HG03354 (cell line): ENCODE measurements around the gene VWA5B1.

ENCODE experiments used
- ATAC-seq: cut with Tn5 transposase; IDR thresholded peaks from one replicate; pipeline ENCODE4 v1.9.1; 2021; ENCODE audit warnings: mild to moderate bottlenecking; ENCODE audit not compliant: unreplicated experiment, poor library complexity, severe bottlenecking

The VWA5B1 gene

DNA sequence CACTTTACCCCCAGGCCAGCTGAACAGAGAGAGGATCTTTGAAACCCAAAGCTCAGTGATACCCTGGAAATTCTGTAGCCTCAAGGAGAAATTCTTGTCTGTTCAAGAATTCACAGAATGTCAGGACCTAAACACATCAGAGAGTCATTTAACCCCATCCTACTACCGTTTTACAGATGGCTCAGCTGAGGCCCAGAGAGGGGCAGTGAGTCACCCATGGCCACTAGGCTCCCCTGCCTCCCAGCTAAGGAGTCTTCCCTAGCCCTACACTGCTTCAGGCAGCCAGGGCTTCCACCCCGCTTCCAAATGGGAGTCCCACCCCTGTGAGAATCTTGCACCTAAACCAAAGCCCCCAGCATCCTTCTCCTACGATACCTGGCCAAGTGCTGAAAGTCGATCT, 28.3 kb downstream of the VWA5B1 start:
- ATAC-seq = no peak

DNA sequence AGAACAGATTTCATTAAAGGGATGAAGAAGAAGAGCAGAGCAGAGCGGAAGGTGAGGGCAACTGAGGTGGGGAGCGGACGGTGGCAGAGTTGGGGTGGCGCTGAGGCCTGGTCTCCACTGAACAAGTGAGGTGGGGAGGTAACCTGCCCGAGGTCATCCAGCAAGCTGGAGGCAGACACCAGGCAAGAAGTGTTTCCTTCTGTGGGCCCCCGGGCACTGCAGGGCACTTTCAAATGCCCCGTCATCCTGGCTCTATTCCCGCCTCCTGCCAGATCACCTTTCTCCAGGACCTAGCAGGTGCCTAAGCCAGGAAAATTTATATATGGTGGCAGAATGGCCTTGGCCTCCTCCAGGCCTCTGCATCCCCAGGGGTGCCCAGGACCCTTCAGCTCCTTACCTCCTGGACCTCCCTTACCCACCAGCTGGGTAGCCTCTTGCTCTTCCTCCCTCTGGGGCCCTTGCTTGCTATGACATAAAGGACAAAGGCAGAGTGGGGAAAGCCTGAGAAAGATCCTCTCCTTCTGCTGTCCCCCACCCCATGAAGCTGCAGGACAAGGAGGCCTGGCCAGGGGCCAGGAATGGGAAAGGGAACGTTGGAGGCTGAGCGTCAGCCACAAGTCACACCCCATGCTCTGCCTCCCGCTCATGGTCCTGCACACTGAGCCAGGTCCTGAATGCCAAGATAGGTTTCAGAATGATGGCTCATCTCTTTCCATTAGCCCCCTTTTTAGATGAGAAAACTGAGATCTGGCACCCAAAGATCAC, 29.0 kb downstream of the VWA5B1 start:
- no peak for ATAC-seq

DNA sequence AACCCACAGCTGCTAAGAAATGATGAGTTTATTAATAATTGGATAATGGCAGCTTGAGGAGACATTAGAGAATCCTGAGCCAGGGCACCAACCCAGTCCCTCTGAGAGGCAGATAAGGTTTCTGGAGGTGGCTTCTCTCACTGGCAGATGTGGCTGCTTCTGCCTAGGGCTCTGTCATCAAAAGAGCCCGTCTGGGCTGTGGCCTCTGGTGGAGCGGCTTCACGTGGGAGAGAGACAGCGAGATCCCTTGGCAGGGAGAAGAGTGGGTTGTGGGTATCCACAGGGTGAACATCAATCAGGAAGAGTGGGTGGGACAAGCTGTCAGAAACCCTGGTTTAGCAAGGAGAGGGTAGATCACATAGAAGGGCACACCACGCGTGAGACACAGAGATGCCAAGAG, 30.0 kb downstream of the VWA5B1 start:
- no peak for ATAC-seq

DNA sequence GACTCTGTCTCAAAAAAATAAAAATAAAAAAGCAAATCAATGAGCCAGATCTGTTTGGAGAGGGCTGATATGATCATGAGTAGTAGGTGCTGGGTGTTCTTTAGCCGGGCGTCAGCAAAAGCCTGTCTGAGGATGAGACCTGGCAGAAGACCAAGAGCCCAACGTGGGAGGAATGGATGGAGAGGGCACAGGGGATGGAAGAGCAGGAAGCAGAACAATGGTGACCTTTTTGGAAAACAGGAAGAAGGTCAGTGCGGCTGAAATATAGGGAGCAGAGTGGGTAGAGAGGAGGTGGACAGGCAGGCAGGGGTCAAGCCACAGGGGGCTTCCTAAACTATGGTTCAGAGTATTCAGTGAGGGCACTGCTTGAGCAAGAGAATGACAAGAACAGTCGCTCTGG, 30.9 kb downstream of the VWA5B1 start:
- no peak for ATAC-seq

DNA sequence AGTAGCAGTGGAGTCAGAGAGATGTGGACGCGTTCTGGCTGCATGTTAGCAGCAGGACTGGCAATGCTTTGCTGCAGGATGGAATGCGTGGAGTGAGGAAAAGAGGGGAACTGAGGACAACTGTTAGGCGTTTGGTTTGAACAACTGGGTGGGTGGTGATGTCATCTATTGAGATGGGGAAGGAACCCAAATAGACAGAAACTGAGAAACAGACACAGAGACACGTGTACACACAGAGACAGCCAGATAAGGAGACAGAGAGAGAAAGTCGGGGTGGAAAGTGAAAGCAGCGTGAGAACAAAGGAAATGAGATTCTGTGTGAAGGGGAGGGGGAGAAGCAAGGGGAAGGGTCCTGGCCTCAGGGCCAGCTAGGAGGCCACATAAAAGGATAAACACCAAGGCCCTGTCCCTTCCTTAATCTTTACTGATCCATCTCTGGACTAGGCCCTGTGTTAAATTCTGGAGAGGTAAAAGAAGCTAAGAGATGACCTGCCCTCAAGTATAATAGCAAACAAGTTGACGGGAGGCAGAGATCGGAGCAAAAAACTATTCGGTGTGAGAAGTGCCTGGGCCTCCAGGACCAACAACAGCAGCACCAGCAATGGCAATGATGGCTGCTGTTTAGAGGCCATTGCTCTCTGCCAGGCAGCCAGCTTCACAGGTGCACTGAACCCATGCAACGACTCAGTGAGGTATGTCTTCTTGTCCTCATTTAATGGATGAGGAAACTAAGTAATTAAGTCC, 31.6 kb downstream of the VWA5B1 start:
- ATAC-seq = peak; percentile 57

DNA sequence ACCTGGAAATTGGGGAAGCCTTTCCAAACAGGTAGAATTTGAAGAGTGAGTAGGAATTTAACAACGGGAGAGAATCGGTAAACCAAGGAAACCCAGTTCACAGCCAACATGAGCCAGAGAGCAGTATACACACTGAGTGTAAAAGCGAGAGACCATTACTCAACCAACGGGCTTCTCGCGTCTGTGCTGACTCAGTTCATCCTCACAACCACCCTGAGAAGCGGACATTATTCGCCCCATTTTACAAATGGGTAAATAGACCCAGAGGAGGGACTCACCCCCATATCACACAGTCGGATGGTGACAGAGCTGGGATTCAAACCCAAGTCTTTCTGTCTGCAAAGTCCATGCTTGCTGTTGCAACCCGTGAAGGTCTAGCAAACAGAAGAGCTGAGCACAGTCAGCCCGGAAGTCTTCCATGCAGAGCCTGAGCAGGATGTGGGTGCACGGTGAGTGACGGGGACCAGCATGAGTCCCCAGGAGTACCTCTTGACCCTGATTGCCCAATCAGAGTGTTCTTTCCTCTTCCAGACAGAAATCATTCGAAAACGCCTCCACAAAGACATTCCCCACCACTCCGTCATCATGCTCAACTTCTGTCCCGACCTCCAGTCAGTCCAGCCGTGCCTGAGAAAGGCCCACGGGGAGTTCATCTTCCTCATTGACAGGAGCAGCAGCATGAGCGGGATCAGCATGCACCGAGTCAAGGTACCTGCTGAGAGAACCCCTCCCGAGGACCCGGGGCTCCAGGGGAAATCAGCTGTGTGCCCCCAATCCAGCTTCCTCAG, 32.3 kb downstream of the VWA5B1 start:
- ATAC-seq = no peak

DNA sequence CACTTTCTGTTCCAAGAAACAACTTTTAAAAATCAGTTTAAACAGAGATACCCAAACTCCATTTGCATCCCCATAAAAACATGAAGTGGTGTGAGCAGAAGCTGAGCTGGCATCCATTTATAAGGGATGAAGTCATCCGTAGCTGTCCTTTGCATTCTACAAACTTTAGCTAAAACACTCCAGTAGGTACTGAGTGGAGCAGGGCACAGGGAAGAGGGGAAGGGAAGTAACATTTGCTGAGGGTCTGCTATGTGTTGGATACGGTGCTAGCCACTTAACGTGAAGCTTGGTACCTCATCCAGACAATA, 32.9 kb downstream of the VWA5B1 start:
- no peak for ATAC-seq

DNA sequence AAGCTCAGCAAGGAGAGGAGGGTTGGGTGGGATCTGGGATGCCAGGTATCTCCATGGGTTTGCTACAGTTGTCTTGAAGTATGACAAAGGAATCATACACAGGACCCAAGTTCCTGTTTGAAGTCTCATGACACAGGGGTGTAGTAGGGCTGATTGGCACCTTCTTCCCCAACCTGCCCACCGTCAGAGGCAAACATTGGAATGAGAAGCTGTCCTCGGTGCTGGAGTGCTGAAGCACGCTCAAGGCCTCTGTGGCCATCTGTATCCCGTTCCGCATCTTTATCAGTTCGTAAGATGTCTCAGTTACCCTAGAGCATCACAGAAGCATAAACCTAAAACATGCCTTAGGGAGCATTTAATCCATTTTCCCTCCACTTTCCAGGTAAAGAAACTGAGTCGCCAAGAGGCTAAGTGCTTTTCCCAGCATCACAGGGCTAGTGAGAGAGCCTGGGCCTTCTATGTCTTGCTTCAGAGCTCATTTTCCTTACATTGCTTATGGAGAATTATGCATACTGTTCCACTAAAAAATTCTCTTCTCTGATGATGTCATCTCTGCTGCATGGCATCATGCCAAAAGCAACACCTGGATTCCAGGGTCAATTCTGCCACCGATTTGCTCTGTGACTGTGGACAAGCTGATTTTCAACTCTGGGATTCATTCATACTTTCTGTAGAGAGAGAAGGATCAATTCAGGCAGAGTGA, 34.2 kb downstream of the VWA5B1 start:
- ATAC-seq = no peak

DNA sequence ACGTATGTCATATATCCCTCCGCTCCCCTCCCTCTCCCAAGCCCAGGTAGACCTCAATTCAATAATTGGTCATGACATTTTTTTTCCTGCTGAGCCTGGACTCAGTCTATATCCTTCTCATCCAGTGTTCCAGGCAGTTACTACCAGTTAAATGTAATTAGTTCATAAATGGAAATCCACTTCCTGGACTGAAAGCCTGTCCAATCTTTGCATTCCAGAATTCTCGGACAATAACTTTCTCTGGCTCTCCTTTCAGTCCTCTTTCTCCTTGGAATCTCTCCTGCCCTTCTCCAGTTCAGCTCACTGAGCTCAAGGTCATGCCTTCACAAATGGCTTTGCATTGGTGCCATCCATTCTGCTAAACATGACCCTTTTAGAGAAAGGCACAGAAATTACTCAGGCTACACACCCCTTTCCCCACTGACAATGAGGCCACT, 34.8 kb downstream of the VWA5B1 start:
- ATAC-seq = no peak

DNA sequence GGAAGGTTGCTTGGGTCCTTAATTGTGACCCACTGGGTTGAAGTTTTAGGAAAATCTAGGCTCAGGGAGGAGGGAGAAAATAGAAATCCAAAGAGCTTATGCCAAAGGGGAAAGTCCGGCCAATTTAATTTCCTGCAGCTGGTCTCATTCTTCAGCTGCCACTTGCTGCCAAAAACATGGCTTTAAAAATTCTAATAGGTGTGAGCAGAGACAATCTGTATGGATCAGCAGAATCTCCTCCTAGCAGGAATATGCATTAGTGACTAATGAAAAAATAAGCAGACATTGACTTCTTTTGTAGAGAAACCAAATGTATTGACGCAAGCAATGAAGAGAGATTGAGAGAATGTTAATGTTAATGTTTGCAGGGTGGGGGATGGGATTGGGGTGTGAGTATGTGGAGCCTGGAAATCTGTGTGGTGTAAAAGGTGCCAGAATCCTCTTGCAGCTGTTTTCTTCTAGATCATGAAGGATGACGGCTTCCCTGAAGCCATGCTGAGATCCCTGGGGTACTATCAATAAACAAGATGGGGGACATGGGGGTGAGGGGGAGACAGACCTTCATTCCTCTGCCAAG, 35.3 kb downstream of the VWA5B1 start:
- no peak for ATAC-seq

DNA sequence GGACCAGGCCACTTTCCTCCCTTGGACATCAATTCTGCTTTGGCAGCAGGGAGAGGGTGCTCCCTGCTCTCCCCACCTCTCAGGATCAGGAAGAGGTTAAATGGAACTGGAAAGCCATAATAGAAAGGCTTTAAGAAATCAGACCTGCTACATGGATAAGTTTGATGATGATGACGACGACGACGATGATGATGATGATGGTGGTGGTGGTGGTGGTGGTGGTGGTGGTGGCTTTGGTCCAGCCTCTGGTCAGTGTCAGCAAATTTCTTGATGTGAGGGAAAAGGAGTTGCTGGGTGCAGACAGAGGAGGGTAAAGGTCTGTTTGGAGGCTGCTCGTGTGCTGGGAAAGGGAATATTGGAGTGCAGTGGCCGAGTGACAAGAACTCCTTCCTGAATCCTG, 36.8 kb downstream of the VWA5B1 start:
- no peak for ATAC-seq

DNA sequence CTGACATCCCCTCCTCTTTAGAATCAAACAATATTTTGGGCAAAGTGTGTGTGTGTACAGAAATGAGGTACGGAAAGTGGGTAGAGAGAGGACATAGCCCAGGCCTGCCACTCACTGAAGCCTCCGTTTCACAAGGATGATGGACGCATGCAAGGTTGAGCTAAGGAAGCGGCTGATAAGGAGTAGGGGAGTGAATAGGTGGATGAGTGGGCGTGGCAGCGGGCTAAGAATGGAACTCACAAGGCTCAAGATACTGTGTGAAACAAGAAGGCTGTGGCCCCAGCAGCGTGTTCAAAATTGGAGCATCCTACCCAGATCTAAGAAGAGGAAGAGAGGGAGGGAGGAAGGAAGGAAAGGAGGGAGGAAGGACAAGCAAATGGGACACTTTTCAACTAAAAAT, 37.5 kb downstream of the VWA5B1 start:
- no peak for ATAC-seq

DNA sequence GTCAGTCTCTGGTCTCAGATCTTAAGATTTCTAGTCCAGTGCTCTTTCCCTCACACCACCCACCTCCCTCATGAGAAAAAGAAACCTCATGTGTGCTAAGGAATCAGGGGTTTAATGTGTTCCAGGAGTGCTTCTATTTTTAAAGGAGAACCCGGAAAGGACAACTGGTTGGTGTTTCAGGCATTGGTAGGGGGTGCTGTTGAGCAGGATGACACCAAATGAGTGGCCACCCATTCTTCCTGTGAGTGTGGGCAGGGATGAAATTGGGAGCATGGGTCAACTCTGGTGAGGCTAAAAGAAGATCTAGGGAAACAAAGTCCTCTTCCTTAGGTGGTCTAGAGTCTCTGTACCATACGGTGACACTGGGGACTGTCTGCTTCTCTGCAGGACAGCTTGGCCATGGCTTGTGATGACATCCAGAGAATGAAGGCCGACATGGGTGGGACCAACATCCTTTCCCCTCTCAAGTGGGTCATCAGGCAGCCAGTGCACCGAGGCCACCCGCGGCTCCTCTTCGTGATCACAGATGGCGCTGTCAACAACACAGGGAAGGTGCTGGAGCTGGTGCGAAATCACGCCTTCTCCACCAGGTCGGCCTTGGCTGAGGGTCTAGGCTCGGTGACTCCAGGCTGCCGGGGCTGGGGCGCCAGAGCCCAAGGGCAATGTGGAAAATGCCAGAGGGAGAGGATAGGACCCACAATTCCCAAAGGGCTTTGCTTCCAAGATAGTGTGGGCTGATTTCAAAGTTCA, 39.3 kb downstream of the VWA5B1 start:
- no peak for ATAC-seq

DNA sequence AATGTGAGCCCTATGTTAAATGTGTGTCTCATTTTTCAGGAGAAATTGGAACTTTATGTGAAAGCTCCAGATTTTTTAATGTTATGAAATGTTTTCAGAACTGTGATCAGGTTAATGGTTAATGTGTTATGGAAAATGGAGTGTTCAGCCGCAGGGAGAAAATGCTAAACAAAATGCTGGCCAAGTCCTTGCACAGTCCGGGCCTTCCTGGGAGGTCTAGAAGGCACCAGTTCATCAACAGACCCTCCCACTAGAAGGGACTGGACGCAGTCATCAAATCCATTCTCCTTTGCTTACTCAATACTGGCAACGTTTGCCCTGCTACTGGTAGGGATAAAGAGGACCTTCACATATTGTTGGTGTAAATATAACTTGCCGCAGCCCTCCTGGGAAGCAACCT, 43.4 kb downstream of the VWA5B1 start:
- ATAC-seq = no peak

DNA sequence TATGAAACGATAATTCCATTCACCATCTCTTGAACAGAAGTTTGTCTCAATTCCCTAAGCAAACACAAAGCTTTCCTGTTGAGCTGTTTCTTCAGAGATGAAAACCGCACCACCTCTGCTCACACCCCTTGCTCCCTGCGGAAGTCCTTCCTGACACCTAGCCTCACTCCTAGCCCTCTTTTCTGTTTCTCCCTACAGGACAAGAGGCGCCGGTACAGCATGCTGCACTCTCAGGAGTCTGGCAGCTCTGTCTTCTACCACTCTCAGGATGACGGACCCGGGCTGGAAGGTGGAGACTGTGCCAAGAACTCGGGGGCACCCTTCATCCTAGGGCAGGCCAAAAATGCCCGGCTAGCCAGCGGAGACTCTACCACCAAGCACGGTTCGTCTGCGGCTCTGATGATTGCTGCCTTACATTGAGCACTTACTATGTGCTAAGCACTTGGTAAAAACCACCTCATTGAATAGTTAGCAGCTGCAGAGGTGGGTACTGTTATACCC, 45.5 kb downstream of the VWA5B1 start:
- no peak for ATAC-seq

DNA sequence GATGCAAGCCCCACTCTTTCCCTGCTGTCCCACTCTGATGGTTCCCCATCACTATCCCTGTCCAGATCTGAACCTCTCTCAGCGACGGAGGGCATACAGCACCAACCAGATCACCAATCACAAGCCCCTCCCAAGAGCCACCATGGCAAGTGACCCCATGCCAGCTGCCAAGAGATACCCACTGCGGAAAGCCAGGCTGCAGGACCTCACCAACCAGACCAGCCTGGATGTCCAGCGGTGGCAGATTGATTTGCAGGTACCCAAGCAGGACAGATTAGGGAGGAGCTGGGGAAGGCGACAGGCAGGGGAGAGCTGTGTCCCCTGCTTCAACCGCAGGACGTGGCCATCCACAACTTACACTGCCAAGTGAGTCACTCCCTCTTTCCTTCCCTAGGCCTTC, 46.9 kb downstream of the VWA5B1 start:
- no peak for ATAC-seq

DNA sequence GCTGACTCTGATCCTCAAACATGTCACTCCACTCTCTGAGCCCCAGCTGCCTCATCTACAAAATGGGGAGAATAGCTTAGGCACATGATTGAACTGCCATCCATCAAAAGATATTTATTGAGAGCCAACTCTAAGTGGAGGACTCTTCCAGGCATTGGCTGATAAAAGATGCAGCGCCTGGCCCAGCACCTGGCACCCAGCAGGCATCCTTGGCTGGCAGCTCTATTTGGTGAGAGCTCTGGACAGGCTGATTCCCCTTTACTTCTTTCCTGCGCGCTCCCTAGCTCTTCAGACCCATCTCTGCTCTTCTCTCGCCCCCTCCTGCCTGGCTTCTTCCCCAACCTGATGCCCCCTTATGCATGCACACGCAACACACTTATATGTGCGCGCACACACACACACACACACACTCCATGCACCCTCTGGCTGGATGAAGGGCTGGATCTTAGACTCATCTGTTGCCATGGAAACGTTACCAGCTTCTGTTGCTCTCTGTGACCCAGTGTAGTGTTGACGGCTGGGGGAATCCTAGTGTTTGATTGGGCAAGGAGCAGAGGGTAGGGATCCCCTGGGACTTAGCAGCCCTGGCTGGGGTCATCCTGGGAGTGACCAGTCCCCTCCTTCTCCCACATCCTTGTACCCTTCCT, 49.3 kb downstream of the VWA5B1 start:
- no peak for ATAC-seq

DNA sequence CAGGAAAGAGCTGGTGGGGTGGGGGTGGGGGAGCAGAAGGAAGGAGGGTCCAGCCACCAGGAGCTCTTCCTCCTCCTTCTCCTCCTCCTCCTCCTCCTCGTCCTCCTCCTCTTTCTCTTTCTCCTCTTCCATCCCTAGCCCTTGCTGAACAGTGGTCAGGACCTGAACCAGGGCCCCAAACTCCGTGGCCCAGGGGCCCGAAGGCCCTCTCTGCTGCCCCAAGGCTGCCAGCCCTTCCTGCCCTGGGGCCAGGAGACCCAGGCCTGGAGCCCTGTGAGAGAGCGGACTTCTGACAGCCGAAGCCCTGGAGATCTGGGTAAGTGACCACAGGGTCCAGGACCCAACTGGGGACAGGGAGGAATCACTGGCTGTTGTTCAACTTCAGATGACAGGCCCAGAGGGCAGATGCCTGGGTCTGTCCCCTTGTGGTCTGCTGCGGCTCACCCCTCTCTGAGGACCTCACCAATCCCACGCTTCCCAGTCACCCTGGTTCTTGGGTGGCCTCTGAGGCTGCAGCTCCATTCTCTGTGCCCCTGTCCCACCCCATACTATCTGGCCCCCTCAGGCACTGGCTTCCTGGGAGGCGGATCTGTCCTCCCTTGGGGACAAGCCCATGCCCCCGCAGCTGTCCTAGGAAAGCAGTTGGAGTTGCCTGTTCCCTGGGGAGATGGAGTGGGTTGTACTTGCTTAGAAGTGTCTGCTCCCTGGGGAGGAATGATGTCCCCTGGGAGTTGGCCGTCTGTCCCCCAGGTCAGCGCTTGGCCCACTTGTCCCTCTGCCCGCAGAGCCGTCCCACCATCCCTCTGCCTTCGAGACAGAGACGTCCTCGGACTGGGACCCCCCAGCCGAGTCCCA, 51.8 kb downstream of the VWA5B1 start:
- ATAC-seq = no peak
